HG03175 (cell line): Measurements from ENCODE around the gene PDE4B.

Experiments used
- ATAC-seq: cut with Tn5 transposase; IDR thresholded peaks from one replicate; pipeline ENCODE4 v1.9.1; 2021; ENCODE audit warnings: mild to moderate bottlenecking, moderate library complexity; ENCODE audit not compliant: unreplicated experiment

The PDE4B gene

DNA sequence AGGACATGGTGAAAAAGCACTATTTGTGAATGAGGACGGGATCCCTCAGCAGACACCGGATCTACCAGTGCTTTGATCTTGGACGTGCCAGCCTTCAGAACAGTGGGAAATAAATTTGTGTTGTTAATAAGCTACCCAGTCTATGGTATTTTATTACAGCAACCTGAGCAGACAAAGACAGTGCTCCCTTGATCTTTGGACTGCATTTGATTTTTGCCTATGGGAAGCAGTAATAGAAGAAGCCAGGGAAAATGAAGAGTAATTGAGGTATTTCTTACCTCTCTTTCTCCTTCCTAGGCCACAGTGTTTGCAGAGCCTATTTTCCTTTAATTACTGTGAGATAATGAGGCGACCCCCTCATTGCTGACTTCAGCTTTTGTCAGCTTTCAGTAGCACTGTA lies 87.9 kb downstream of the PDE4B start:
- no peak for ATAC-seq

DNA sequence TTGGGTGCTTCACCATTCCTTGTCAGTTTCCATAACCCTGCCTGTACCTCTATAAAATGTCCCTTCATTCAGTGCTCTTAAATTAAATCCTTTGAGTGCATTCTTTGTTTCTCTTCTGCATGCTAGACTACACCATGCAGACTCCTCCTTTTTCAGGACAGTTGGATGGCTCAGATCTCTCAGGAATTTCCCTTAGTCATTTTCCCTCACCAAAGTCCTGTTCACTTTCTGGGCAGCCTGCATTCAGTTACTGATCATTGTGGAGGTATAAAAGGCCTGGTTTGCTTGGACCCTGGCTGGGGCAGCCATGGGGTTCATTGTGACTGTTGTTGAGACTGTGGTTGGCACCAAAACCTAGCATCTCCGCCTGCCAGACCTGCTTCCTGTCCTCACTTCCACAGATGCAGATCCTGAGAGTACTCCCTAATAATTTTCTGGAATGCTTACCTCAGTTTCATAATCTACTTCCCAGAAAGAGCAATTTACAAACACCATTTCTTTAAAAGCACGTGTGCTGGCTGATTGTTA lies 88.4 kb downstream of the PDE4B start:
- no peak for ATAC-seq

- peak; percentile 68 for ATAC-seq
These were observed 89.4 kb downstream of the PDE4B start for GRCh38 chr1:65882076-65882475.

GRCh38 chr1:65889441-65889840 lies 96.7 kb downstream of the PDE4B start:
- ATAC-seq: no peak

- no peak for ATAC-seq
These were observed 97.6 kb downstream of the PDE4B start for GRCh38 chr1:65890201-65890843.

DNA sequence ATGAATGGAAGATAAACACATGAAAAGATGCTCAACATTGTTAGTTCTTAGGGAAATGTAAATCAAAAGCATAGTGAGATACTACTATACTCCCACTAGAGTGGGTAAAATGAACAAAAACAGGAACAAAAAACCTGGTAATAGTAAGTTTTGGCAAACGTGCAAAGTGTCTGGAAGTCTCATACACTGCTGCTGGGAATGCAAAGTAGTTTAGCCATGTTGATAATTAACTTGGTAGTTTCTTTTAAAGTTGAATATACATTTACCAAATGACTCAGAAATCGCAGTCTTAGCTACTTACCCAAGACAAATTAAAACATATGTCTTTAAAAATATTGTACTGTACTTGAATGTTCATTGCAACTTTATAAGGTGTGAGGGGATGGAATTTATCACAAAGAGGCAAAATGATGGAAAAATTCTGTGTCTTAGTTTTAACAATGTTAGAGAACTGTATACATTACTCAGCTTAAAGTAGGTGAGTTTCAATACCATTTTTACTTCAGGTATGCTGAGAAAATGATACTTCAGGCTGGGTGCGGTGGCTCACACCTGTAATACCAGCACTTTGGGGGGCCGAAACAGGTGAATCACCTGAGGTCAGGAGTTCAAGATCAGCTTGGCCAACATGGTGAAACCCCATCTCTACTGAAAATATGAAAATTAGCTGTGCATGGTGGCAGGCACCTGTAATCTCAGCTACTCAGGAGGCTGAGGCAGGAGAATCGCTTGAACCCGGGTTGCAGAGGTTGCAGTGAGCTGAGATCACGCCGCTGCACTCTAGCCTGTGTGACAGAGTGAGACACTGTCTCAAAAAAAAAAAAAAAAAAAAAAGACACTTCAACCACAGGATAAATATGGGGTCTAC lies 102.3 kb downstream of the PDE4B start:
- ATAC-seq: peak; percentile 96

- ATAC-seq: no peak
These were observed 104.0 kb downstream of the PDE4B start for GRCh38 chr1:65896721-65897120.

DNA sequence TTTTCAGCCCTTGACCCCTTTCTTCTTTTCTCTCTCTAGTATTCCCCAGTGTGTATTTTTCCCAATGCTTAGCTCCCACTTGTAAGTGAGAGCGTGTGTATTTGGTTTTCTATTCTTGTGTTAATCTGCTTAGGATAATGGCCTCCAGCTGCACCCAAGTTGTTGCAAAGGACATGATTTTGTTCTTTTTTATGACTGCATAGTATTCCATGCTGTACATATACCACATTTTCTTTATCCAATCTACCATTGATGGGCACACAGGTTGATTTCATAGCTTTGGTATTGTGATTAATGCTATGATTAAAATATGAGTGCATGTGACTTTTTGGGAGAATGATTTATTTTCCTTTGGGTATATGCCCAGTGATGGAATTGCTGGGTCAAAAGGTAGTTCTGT lies 104.8 kb downstream of the PDE4B start:
- no peak for ATAC-seq

GRCh38 chr1:65904681-65905083 lies 112.0 kb downstream of the PDE4B start:
- no peak for ATAC-seq

GRCh38 chr1:65910432-65910831 lies 117.7 kb downstream of the PDE4B start:
- no peak for ATAC-seq

DNA sequence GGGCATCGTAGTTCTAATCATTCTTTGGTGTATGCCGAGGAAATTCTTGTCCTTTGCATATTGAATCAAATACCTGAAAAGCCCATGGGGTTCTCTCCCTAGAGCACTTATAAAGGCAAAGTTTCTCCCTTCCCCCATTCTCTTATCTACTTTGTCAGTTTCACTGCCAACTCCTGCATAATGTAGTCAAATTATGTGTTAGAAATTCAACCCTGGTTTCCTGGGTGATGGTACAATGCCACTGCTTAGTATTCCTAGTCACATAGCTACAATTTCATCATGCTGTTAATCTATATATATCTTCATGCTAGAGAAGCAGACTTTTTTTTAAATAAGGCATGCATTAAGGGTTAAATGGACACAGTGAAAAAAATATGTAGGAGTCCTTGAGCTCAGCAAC lies 119.0 kb downstream of the PDE4B start:
- no peak for ATAC-seq

DNA sequence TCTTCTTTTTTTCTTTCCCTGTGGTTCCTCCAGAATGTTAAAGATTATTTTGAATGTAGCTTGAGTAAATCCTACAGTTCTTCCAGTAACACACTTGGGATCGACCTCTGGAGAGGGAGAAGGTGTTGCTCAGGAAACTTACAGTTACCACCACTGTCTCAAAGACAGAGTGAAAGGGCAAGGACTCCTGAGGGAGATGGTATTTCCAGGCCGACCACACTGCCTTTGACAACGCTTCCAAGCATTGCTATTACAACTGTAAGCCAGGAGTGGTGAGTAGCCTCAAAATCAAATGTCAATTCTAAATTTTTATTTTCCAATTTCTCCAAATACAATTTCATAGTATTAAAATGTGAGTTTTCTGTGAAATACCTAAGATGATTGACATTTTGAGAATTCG lies 125.9 kb downstream of the PDE4B start:
- ATAC-seq: no peak

GRCh38 chr1:65921446-65921845 lies 128.8 kb downstream of the PDE4B start:
- ATAC-seq: no peak

DNA sequence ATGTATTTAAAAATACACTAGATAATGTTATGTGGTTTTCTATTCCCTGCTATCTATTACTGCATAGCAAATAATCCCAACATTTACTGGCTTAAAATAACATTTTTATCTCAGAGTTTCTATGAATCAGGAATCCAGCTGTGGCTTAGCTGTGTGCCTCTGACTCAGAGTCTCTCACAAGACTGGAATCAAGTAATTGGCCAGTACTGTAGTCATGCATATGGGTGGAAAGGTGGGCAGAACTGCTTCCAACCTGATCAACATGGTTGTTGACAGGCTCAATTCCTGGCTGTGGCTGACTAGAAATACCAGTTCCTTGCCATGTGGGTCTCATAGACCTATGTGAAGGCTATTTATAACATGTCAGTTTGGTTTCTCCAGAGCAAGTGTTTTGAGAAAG lies 131.8 kb downstream of the PDE4B start:
- no peak for ATAC-seq

DNA sequence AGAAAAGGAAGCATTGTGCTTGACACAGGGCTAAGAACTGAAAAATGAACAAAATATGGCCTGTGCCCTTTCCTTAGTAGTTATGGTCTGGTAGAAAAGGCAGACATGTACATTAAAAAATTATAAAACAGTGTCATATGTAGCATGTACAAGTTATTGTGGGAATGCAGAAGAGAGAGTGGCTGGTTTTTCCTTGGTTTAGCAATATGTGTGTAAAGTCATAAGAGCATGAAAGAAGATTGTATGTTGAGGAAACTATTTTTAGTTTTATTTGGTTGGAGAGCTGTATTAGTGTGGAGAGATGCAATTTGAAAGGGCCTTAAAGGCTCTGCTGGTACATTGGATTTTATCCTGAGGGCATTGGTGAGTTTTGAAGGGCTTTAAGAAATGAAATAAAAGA lies 145.8 kb downstream of the PDE4B start:
- ATAC-seq: no peak

DNA sequence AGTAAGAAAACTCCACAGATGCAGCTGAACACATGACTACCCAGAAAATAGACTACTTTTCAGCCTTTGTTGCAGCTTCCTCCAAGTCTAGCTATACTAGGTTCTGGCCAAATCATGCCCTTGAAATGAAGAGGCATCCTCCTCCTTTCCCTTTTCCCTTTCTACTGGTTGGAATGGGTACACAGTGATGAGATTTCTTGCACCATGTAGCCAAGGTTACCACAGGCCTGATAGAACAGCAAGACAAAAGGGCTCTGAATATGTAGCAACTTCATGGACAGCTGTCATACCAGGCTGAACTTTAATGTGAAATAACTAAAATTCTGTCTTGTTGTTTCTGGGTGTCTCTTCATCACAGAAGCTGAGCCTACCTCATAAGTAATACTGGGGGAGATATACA lies 146.5 kb downstream of the PDE4B start:
- ATAC-seq: no peak

GRCh38 chr1:65939636-65940035 lies 146.9 kb downstream of the PDE4B start:
- ATAC-seq: no peak

GRCh38 chr1:65940126-65940525 lies 147.4 kb downstream of the PDE4B start:
- no peak for ATAC-seq

DNA sequence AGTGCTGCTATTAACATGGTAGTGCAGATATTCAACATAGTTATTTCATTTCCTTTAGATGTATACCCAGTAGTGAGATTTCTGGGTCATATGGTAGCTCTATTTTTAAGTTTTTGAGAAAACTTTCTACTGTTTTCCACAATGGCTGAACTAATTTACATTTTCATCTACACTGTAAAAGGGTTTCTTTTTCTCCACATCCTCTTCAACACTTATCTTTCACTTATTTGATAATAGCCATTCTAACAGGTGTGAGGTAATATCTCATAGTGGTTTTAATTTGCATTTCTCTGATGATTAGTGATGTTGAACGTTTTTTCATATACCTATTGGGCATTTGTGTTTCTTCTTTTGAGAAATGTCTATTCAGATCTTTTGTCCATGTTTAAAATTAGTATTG lies 149.8 kb downstream of the PDE4B start:
- no peak for ATAC-seq

GRCh38 chr1:65946376-65946775 lies 153.7 kb downstream of the PDE4B start:
- no peak for ATAC-seq

- ATAC-seq: no peak
These were observed 154.3 kb downstream of the PDE4B start for GRCh38 chr1:65946960-65947359.

- ATAC-seq: no peak
These were observed 156.0 kb downstream of the PDE4B start for GRCh38 chr1:65948609-65949229.
